SK-N-SH treated with all-trans-retinoic acid at 6 μM for 48 hours (cell line): Measurements from ENCODE around the gene FMN1.

Source experiments
- ATAC-seq: fragments of 200-7000 bp; cut with Tn5 transposase; 3 replicates; pipeline ENCODE4 v1.9.1; 2020; ENCODE audit warnings: mild to moderate bottlenecking, moderate library complexity
- BACH2 ChIP-seq: fragments of 250-450 bp; sonication (Bioruptor Pico); IDR thresholded peaks from 2 replicates; pipeline ENCODE4 v1.9.0; 2021; ENCODE audit warnings: mild to moderate bottlenecking, borderline replicate concordance
- CSDC2 ChIP-seq: fragments of 250-450 bp; sonication (Bioruptor Pico); IDR thresholded peaks from 2 replicates; pipeline ENCODE4 v1.5.0; 2020; ENCODE audit warnings: mild to moderate bottlenecking, moderate library complexity
- ESRRG ChIP-seq: fragments of 250-450 bp; sonication (Bioruptor Pico); IDR thresholded peaks from 2 replicates; pipeline ENCODE4 v1.6.1; 2021; ENCODE audit warnings: mild to moderate bottlenecking
- GLIS3 ChIP-seq: fragments of 250-450 bp; sonication (Bioruptor Pico); IDR thresholded peaks from 2 replicates; pipeline ENCODE4 v1.5.0; 2020; ENCODE audit warnings: mild to moderate bottlenecking, moderate library complexity
- ISL1 ChIP-seq: fragments of 250-450 bp; sonication (Bioruptor Pico); IDR thresholded peaks from 2 replicates; pipeline ENCODE4 v2.1.2; 2022; ENCODE audit warnings: mild to moderate bottlenecking, moderate library complexity
- OSR1 ChIP-seq: fragments of 250-450 bp; sonication (Bioruptor Pico); IDR thresholded peaks from 2 replicates; pipeline ENCODE4 v1.8.0; 2022; ENCODE audit warnings: moderate library complexity, mild to moderate bottlenecking, inconsistent platforms
- PPARA ChIP-seq: fragments of 250-450 bp; sonication (Bioruptor Pico); IDR thresholded peaks from 2 replicates; pipeline ENCODE4 v1.5.0; 2020; ENCODE audit warnings: mild to moderate bottlenecking, borderline replicate concordance
- SNAI2 ChIP-seq: fragments of 250-450 bp; sonication (Bioruptor Pico); IDR thresholded peaks from 2 replicates; pipeline ENCODE4 v1.5.0; 2020; ENCODE audit warnings: mild to moderate bottlenecking, moderate library complexity
- TCF4 ChIP-seq: fragments of 250-450 bp; sonication (Bioruptor Pico); IDR thresholded peaks from 2 replicates; pipeline ENCODE4 v1.8.0; 2021; ENCODE audit warnings: mild to moderate bottlenecking, moderate library complexity, borderline replicate concordance
- TOX ChIP-seq: fragments of 250-450 bp; sonication (Bioruptor Pico); IDR thresholded peaks from 2 replicates; pipeline ENCODE4 v1.8.0; 2021; ENCODE audit warnings: mild to moderate bottlenecking, moderate library complexity, borderline replicate concordance
- ZC3H10 ChIP-seq: fragments of 250-450 bp; sonication (Bioruptor Pico); IDR thresholded peaks from 2 replicates; pipeline ENCODE4 v1.5.1; 2021; ENCODE audit warnings: mild to moderate bottlenecking, moderate library complexity
- ZFP3 ChIP-seq: fragments of 250-450 bp; sonication (Bioruptor Pico); IDR thresholded peaks from 2 replicates; pipeline ENCODE4 v1.5.0; 2020; ENCODE audit warnings: mild to moderate bottlenecking, moderate library complexity
- ZFP30 ChIP-seq: fragments of 450-650 bp; formaldehyde crosslinking; IDR thresholded peaks from 2 replicates; pipeline ENCODE4 v1.5.0; 2022; ENCODE audit warnings: mild to moderate bottlenecking, moderate library complexity
- ZNF565 ChIP-seq: fragments of 450-650 bp; formaldehyde crosslinking; conservative IDR thresholded peaks from 2 replicates; pipeline ENCODE4 v1.5.0; 2020; ENCODE audit warnings: low read depth, mild to moderate bottlenecking, moderate library complexity
- ZNF70 ChIP-seq: fragments of 450-650 bp; formaldehyde crosslinking; IDR thresholded peaks from 2 replicates; pipeline ENCODE4 v1.5.0; 2020; ENCODE audit warnings: mild to moderate bottlenecking, moderate library complexity
- TF ChIP-seq, protein P1 (sequence below): fragments of 250-450 bp; sonication (Bioruptor Pico); IDR thresholded peaks from 2 replicates; pipeline ENCODE4 v1.5.1; 2021; ENCODE audit warnings: mild to moderate bottlenecking, moderate library complexity
- TF ChIP-seq, protein P2 (sequence below): fragments of 250-450 bp; sonication (Bioruptor Pico); IDR thresholded peaks from 2 replicates; pipeline ENCODE4 v1.5.1; 2020; ENCODE audit warnings: low read depth, mild to moderate bottlenecking, moderate library complexity
- TF ChIP-seq, protein P3 (sequence below): fragments of 250-450 bp; sonication (Bioruptor Pico); IDR thresholded peaks from 2 replicates; pipeline ENCODE4 v1.5.0; 2020; ENCODE audit warnings: mild to moderate bottlenecking, moderate library complexity
- TF ChIP-seq, protein P4 (sequence below): fragments of 250-450 bp; sonication (Bioruptor Pico); IDR thresholded peaks from 2 replicates; pipeline ENCODE4 v1.8.0; 2021; ENCODE audit warnings: low read depth, mild to moderate bottlenecking, moderate library complexity, borderline replicate concordance

FMN1 gene

DNA sequence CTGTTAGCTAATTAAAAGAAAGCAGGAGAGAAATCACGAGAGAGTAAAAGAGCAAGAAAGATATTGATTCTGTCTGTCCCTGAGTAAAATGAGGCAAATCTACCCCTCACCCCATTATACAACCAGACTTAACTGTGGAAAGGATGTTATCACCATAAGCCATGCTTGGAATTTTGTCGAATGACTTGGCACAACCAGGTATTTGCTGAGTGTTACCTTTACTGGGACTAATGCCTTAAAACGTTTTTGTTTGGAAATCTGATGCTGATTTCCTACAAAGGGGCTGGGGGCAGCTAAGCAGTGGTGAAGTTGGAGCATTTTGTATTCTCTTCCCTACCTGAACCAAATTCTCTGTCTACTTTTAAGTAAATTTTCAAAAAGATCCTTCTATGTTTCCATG, 265.6 kb downstream of the FMN1 start:
- TF ChIP-seq GLIS3 (CRISPR knock-in tag) (no peak), ZFP3 (CRISPR knock-in tag) (no peak)
- ATAC-seq: no peak; the same call in 2 of the 3 replicates

DNA sequence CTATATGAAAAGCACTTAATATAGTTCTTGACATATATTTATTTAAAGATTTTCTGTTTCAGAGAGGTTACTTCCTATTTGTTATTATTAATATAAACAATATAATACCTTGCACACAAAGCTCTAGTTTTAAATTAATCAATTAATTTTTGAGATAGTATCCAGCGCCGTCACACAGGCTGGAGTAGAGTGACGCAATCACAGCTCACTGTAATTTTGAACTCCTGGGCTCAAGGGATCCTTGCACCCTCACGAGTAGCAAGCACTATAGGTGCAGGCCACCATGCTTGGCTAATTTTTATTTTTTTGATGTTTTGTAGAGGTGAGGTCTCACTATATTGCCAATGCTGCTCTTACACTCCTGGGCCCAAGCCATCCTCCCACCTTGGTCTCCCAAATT, 267.4 kb downstream of the FMN1 start:
- TF ChIP-seq GLIS3 (CRISPR knock-in tag): no peak
- TF ChIP-seq CSDC2 (CRISPR knock-in tag): no peak
- TF ChIP-seq PPARA: no peak
- TF ChIP-seq ZC3H10 (CRISPR knock-in tag): no peak
- no peak for TF ChIP-seq ESRRG (CRISPR knock-in tag)
- no peak for TF ChIP-seq ZNF70 (CRISPR knock-in tag)
- TF ChIP-seq, protein P1, sequence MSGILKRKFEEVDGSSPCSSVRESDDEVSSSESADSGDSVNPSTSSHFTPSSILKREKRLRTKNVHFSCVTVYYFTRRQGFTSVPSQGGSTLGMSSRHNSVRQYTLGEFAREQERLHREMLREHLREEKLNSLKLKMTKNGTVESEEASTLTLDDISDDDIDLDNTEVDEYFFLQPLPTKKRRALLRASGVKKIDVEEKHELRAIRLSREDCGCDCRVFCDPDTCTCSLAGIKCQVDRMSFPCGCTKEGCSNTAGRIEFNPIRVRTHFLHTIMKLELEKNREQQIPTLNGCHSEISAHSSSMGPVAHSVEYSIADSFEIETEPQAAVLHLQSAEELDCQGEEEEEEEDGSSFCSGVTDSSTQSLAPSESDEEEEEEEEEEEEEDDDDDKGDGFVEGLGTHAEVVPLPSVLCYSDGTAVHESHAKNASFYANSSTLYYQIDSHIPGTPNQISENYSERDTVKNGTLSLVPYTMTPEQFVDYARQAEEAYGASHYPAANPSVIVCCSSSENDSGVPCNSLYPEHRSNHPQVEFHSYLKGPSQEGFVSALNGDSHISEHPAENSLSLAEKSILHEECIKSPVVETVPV (CRISPR knock-in tag): no peak
- no peak for TF ChIP-seq TCF4 (CRISPR knock-in tag)
- TF ChIP-seq SNAI2 (CRISPR knock-in tag): no peak
- TF ChIP-seq TOX (CRISPR knock-in tag): no peak
- TF ChIP-seq BACH2 (CRISPR knock-in tag): no peak
- TF ChIP-seq, protein P2, sequence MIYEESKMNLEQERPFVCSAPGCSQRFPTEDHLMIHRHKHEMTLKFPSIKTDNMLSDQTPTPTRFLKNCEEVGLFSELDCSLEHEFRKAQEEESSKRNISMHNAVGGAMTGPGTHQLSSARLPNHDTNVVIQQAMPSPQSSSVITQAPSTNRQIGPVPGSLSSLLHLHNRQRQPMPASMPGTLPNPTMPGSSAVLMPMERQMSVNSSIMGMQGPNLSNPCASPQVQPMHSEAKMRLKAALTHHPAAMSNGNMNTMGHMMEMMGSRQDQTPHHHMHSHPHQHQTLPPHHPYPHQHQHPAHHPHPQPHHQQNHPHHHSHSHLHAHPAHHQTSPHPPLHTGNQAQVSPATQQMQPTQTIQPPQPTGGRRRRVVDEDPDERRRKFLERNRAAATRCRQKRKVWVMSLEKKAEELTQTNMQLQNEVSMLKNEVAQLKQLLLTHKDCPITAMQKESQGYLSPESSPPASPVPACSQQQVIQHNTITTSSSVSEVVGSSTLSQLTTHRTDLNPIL (CRISPR knock-in tag): no peak
- TF ChIP-seq, all 23 proteins: peak for 0

DNA sequence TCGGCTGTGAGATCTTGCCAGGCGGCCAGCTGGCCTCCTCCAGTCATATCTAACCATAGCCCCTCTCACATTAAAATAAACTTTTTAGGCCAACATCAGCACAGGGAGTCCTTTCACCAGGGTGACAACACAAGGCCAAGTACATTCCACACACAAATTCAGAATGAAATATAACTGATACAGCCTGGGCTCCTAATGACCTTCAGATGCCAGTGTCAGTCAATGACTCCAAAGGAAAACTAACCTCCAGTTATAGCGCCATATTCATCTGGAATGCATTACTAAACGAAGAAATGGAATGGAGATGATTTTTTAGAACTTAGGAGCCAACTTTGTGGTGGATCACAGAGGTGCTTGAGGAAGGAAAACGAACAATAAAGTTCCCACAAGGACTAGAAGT, 271.3 kb downstream of the FMN1 start:
- TF ChIP-seq, protein P3, sequence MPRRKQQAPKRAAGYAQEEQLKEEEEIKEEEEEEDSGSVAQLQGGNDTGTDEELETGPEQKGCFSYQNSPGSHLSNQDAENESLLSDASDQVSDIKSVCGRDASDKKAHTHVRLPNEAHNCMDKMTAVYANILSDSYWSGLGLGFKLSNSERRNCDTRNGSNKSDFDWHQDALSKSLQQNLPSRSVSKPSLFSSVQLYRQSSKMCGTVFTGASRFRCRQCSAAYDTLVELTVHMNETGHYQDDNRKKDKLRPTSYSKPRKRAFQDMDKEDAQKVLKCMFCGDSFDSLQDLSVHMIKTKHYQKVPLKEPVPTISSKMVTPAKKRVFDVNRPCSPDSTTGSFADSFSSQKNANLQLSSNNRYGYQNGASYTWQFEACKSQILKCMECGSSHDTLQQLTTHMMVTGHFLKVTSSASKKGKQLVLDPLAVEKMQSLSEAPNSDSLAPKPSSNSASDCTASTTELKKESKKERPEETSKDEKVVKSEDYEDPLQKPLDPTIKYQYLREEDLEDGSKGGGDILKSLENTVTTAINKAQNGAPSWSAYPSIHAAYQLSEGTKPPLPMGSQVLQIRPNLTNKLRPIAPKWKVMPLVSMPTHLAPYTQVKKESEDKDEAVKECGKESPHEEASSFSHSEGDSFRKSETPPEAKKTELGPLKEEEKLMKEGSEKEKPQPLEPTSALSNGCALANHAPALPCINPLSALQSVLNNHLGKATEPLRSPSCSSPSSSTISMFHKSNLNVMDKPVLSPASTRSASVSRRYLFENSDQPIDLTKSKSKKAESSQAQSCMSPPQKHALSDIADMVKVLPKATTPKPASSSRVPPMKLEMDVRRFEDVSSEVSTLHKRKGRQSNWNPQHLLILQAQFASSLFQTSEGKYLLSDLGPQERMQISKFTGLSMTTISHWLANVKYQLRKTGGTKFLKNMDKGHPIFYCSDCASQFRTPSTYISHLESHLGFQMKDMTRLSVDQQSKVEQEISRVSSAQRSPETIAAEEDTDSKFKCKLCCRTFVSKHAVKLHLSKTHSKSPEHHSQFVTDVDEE (CRISPR knock-in tag): no peak
- no peak for TF ChIP-seq OSR1 (CRISPR knock-in tag)
- TF ChIP-seq PPARA: no peak
- no peak for TF ChIP-seq ESRRG (CRISPR knock-in tag)
- TF ChIP-seq GLIS3 (CRISPR knock-in tag): no peak
- TF ChIP-seq ZC3H10 (CRISPR knock-in tag): no peak
- no peak for TF ChIP-seq ZNF565 (CRISPR knock-in tag)
- TF ChIP-seq ZNF70 (CRISPR knock-in tag): no peak
- TF ChIP-seq, protein P1 (CRISPR knock-in tag): no peak
- TF ChIP-seq ISL1 (CRISPR knock-in tag): no peak
- TF ChIP-seq TCF4 (CRISPR knock-in tag): no peak
- TF ChIP-seq, protein P4, sequence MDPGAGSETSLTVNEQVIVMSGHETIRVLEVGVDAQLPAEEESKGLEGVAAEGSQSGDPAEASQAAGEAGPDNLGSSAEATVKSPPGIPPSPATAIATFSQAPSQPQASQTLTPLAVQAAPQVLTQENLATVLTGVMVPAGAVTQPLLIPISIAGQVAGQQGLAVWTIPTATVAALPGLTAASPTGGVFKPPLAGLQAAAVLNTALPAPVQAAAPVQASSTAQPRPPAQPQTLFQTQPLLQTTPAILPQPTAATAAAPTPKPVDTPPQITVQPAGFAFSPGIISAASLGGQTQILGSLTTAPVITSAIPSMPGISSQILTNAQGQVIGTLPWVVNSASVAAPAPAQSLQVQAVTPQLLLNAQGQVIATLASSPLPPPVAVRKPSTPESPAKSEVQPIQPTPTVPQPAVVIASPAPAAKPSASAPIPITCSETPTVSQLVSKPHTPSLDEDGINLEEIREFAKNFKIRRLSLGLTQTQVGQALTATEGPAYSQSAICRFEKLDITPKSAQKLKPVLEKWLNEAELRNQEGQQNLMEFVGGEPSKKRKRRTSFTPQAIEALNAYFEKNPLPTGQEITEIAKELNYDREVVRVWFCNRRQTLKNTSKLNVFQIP (CRISPR knock-in tag): no peak
- no peak for TF ChIP-seq ZFP30 (CRISPR knock-in tag)
- ATAC-seq: no peak

More for the DNA sequence above, 267.4 kb downstream of the FMN1 start:
- no peak for ATAC-seq

DNA sequence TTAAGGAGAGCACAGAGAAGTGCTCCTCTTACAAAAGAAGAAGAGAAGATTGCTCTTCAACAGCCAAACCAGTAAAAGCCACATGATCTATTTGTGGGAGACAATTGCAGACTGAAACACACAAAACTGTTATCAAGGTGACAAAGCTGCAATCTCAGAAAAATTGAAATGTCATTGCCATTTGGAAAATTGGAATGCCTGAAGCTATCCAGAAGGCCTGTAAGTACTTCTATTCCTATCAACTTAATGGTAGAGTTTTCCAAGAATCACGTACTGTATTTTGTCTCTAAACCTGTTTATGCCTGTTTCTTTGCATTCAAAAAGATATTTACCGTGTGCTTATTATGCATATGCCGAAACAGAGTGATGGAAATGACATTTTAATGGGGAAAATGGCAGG, 272.0 kb downstream of the FMN1 start:
- no peak for ATAC-seq
- TF ChIP-seq, protein P4 (CRISPR knock-in tag): no peak
- TF ChIP-seq BACH2 (CRISPR knock-in tag) (no peak), CSDC2 (CRISPR knock-in tag) (no peak), ISL1 (CRISPR knock-in tag) (no peak), TOX (CRISPR knock-in tag) (no peak), ZNF70 (CRISPR knock-in tag) (no peak), ZC3H10 (CRISPR knock-in tag) (no peak), ESRRG (CRISPR knock-in tag) (no peak), PPARA (no peak), GLIS3 (CRISPR knock-in tag) (no peak), ZFP3 (CRISPR knock-in tag) (no peak), ZNF565 (CRISPR knock-in tag) (no peak)
- TF ChIP-seq, protein P2 (CRISPR knock-in tag): no peak
- TF ChIP-seq, protein P1 (CRISPR knock-in tag): no peak
